WERI-Rb-1 (cell line): ENCODE data around the gene UBE2E2.

ENCODE experiments used
- DNase-seq: peaks from one replicate; pipeline ENCODE4 v3.0.0-alpha.2; 2020
- H3K27ac ChIP-seq: fragments of 250-450 bp; sonication (Bioruptor Pico); 2 replicates; pipeline ENCODE4 v1.5.1; 2020; ENCODE audit warnings: mild to moderate bottlenecking, moderate library complexity
- H3K27me3 ChIP-seq: fragments of 250-450 bp; sonication (Bioruptor Pico); 2 replicates; pipeline ENCODE4 v1.5.1; 2021; ENCODE audit warnings: mild to moderate bottlenecking, low read depth, moderate library complexity; ENCODE audit not compliant: insufficient read depth, severe bottlenecking
- H3K36me3 ChIP-seq: fragments of 250-450 bp; sonication (Bioruptor Pico); 2 replicates; pipeline ENCODE4 v1.5.1; 2020; ENCODE audit warnings: mild to moderate bottlenecking, moderate library complexity
- H3K4me3 ChIP-seq: 2 replicates; pipeline ENCODE4 v1.5.1; 2011; ENCODE audit warnings: low read depth, mild to moderate bottlenecking, control low read depth, low read length
- H3K9me3 ChIP-seq: fragments of 250-450 bp; sonication (Bioruptor Pico); 2 replicates; pipeline ENCODE4 v1.5.1; 2021; ENCODE audit warnings: mild to moderate bottlenecking, moderate library complexity; ENCODE audit not compliant: severe bottlenecking
- CTCF ChIP-seq: IDR thresholded peaks from 2 replicates; pipeline ENCODE4 v1.5.1; 2011; ENCODE audit warnings: low read depth, mild to moderate bottlenecking, control low read depth, inconsistent platforms, low read length

The UBE2E2 gene

DNA sequence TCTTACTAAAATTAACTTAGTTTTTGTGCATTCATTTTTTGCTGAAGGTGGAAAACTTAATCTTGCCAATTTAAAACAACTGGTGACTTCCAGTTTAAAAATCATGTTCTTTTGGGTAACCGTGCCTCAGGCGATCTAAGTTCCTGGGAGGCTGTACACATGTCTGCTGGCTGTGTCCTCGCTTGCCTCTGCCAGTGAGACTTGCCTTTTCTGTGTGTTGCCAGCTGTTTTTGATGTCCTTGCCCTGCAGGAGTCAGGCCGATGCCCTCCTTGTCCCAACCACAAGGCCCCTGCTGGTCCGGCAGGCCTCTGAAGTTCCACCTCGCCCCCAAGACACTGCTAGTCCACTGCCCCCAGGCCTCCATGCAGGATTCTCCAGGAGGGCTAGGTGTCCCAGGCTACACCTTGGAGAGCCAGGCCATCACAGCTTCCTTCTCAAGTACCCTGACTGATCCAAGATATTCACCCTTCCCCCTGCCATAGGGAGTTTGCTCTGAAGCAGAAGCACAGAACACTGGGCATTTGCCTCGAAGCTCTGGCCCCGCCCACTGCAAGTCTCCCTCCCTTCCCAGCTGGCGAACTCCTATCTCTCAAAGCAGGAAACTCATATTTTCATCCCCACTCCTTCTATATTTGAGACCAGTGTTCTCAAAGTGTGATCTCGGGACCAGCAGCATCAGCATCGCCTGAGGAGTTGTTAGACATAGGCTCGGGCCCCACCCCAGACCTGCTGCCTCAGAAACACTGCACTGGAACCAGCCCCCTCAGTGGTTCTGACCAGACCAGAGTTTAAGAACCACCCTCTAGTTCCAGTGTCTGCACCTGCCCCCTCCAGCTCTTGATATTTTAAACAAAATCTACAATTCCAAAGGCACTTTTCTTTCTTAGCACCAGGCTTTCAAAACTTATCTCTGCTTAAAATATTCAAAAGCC is 416.8 kb downstream of the UBE2E2 start:
- H3K9me3 ChIP-seq = no peaks in the 10 kb centered on the region
- H3K4me3 ChIP-seq = no peak overlapping the region
- H3K27ac ChIP-seq = no peak overlapping the region
- H3K36me3 ChIP-seq = no peaks in the 10 kb centered on the region
- DNase-seq = no peak
- no peak for TF ChIP-seq CTCF
- no peaks in the 10 kb centered on the region for H3K27me3 ChIP-seq

- Histone ChIP-seq H3K9me3 (no peaks in the 10 kb centered on the region), H3K27me3 (no peaks in the 10 kb centered on the region), H3K36me3 (no peaks in the 10 kb centered on the region), H3K4me3 (no peak overlapping the region), H3K27ac (no peak overlapping the region)
- no peak for DNase-seq
- no peak for TF ChIP-seq CTCF
Observed at GRCh38 chr3:23620638-23621015, 417.5 kb downstream of the UBE2E2 start.

- no peaks in the 10 kb centered on the region for H3K36me3 ChIP-seq
- no peak for DNase-seq
- no peak overlapping the region for H3K27ac ChIP-seq
- H3K27me3 ChIP-seq = no peaks in the 10 kb centered on the region
- no peaks in the 10 kb centered on the region for H3K9me3 ChIP-seq
- no peak for TF ChIP-seq CTCF
- no peak overlapping the region for H3K4me3 ChIP-seq
Observed at GRCh38 chr3:23623844-23624243, 420.7 kb downstream of the UBE2E2 start.

DNA sequence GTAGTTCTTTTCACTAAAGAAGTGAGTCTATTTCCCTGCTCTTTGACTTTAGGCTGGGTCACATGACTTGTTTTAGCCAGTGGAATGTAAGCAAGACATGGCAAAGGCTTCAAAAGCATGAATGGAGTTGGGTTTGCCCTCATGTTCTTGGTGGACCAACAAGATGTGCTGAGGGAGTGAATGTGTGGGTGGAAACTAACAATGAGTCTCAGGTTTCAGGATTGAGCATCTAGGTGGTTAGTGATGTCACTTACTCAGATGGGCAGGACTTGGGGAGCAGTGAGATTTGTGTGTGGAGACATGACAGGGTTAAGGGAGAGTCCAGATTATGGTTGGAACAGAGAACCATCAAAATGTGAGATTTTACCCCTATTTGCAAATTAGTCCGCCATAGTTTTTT is 421.2 kb downstream of the UBE2E2 start:
- Histone ChIP-seq H3K27ac (no peak overlapping the region), H3K36me3 (no peaks in the 10 kb centered on the region), H3K27me3 (no peaks in the 10 kb centered on the region), H3K4me3 (no peak overlapping the region), H3K9me3 (no peaks in the 10 kb centered on the region)
- TF ChIP-seq CTCF = no peak
- DNase-seq = no peak

DNA sequence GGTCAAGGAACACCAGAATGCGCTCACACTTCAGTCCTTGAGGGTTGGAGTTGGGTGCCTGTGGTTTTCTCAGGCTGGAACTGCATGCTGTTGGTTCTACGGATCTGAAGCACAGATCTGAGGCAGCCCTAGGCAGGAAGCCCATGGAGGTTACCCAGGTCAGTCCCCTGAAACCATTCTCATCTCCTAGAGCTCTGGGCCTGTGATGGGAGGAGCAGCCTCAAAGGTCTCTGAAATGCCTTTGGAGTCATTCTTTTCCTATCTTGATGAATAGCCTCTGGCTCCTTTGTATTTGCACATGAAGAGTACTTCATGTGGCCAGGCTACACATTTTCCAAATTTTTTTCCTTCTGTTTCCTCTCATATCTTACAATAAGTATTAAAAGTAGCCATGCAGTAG is 423.3 kb downstream of the UBE2E2 start:
- no peaks in the 10 kb centered on the region for H3K27me3 ChIP-seq
- no peaks in the 10 kb centered on the region for H3K9me3 ChIP-seq
- H3K27ac ChIP-seq = no peak overlapping the region
- no peak for DNase-seq
- TF ChIP-seq CTCF = no peak
- H3K4me3 ChIP-seq = no peak overlapping the region
- no peaks in the 10 kb centered on the region for H3K36me3 ChIP-seq
